Ovary (tissue), 3 donors: ENCODE results near the gene SYTL3.

Experiments used
- CTCF ChIP-seq, 3 donors: fragments of 450-650 bp in 2 of 3; fragments of 200-600 bp in 1 of 3; IDR thresholded peaks; one replicate each; pipeline versions ENCODE4 v1.5.1 to v1.8.0; 2016 to 2022; ENCODE audit warnings: antibody characterized with exemption in 3 of 3, mild to moderate bottlenecking in 1 of 3
- POLR2A ChIP-seq: fragments of 450-650 bp; IDR thresholded peaks from one replicate; pipeline ENCODE4 v1.6.1; 2017; ENCODE audit warnings: antibody characterized with exemption, mild to moderate bottlenecking, moderate library complexity
- donor health status: DM: no; HTN: no; CAD: no.

DNA sequence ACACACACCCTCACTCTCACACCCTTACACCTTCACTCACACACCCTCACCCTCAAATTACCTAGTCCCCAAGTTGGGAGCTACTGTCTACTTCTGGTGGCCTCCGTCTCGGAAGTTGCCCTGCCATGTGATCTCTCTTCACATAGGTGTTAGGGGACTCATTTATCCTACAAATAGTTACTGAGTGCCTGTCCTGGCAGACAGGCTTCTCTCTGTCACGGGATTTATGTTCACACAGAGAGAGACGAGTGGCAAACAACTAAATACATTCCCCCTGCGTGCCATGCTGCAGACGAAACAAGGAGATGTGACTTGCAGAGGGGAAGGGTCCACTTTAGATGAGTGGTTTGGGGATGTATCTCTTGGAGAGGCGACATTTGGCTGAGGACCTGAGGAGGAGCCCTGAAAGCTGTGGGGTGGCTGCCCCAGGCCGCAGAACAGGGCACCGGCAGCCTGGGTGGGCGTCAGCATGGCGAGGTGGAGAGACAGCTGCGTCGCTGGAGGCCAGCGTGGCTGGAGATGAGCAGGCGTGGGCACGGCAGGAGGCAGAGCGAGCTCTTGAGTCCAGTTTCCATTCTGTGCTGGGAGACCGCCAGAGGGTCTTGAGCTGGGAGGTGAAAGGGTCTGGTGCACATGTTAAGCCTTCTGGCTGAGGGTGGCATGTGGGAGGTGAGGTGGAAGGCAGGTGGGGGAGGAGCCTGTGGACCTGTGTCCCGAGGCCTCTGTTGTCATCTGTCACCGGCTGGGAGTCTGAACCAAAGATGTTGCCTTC lies 22.5 kb upstream of the SYTL3 start:
- TF ChIP-seq CTCF (IDR thresholded peaks at IDR 0.05) (no peak), POLR2A (no peak)
